LNCaP clone FGC (cell line): ENCODE measurements around the gene CBR3.

ENCODE experiments used
- DNase-seq: peaks from one replicate; pipeline ENCODE4 v3.0.0-alpha.2; 2011; ENCODE audit warnings: low read depth
- H3K4me3 ChIP-seq: 2 replicates; pipeline ENCODE4 v1.5.1; 2011; ENCODE audit warnings: mild to moderate bottlenecking, low read depth, low read length, control low read depth
- CTCF ChIP-seq: IDR thresholded peaks from 2 replicates; pipeline ENCODE4 v1.5.1; 2012; ENCODE audit warnings: mild to moderate bottlenecking; ENCODE audit not compliant: control insufficient read depth, insufficient read depth; ENCODE audit errors: extremely low read depth

Gene CBR3

GRCh38 chr21:36104317-36105300 lies 30.3 kb upstream of the CBR3 start:
- H3K4me3 ChIP-seq = no peak overlapping the region
- no peak for DNase-seq
- TF ChIP-seq CTCF = no peak

- no peak for DNase-seq
- TF ChIP-seq CTCF = no peak
- no peak overlapping the region for H3K4me3 ChIP-seq
Measured at GRCh38 chr21:36105327-36105842, 29.5 kb upstream of the CBR3 start.

- H3K4me3 ChIP-seq = no peak overlapping the region
- no peak for TF ChIP-seq CTCF
- DNase-seq = no peak
Measured at GRCh38 chr21:36109868-36110267, 25.0 kb upstream of the CBR3 start.

- DNase-seq = no peak
- no peak for TF ChIP-seq CTCF
- H3K4me3 ChIP-seq = no peak overlapping the region
Measured at GRCh38 chr21:36111238-36111637, 23.6 kb upstream of the CBR3 start.

GRCh38 chr21:36113647-36114428 lies 21.0 kb upstream of the CBR3 start:
- DNase-seq = no peak
- H3K4me3 ChIP-seq = no peak overlapping the region
- no peak for TF ChIP-seq CTCF

GRCh38 chr21:36115138-36115730 lies 19.6 kb upstream of the CBR3 start:
- no peak for DNase-seq
- no peak overlapping the region for H3K4me3 ChIP-seq
- TF ChIP-seq CTCF = no peak
